ENCODE results near the gene MANBA.

DNA sequence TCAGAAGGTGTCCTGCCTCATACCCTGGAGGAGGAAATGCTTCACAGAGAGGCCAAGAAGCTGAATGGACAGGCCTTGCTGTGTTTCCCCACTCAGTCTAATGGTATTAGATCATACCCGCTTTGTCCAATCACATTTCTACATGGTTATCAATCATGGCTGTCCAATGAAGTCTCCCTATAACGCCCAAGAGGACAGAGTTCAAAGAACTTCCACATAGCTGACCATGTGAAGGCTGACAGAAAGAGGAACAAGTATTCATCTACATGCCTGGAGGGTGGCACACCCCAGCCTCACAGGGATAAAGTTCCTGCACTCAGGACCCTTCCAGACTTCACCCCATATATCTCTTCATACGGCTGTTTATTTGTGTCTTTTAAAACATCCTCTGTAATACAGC, 123.4 kb downstream of the MANBA start:
- TF ChIP-seq CTCF (IDR thresholded peaks at IDR 0.05 in 4 of 5, conservative IDR thresholded peaks at IDR 0.05 in 1 of 5), result no peak
- no peak for TF ChIP-seq POLR2A (IDR thresholded peaks at IDR 0.05)
